H1 (cell line): ENCODE measurements around the gene BCAS3. TPM values are rescaled to one million over a fixed set of nuclear protein-coding genes. Genes with fewer than 3 reads are reported as not detected.

Experiments used
- SIX5 ChIP-seq: IDR thresholded peaks from 2 replicates; pipeline ENCODE4 v1.6.1; 2011; ENCODE audit warnings: mild to moderate bottlenecking, low read depth, low read length
- SUZ12 ChIP-seq: fragments of 200-600 bp; sonication (generic); IDR thresholded peaks from 2 replicates; pipeline ENCODE4 v1.6.1; 2012; ENCODE audit warnings: mild to moderate bottlenecking, inconsistent platforms, low read length, moderate library complexity, mixed read lengths
- polyA plus RNA-seq, 7 experiments: library from polyadenylated mRNA; depleted of rRNA in 3 of 7; stranded (reverse) in 5 of 7; unstranded in 2 of 7; fragments of >200 nt in 5 of 7; fragments of 200-250 nt in 2 of 7; gene quantifications; 1 replicate in 5 of 7; 2 replicates in 1 of 7; 4 replicates in 1 of 7; pipeline versions ENCODE4 v1.2.1 to v1.2.3, GENCODE V29; 2011 to 2013; ENCODE audit warnings: missing spikeins in 2 of 7, mixed read lengths in 2 of 7
- total RNA-seq: library from RNA; stranded (reverse); fragmentation: NEBNext Ultra II Directional; extraction: Animal tissue kit (Norgen Biotek cat#: 25700); gene quantifications from 2 replicates; pipeline ENCODE4 v1.2.1, GENCODE V29; 2021
- TF ChIP-seq, protein P1 (sequence below): fragments of 300-600 bp; sonication (generic); IDR thresholded peaks from 2 replicates; pipeline ENCODE4 v1.7.1; 2012; ENCODE audit warnings: low read length, moderate library complexity, mild to moderate bottlenecking, inconsistent platforms; ENCODE audit not compliant: insufficient replicate concordance

The BCAS3 gene
- total and polyA plus RNA-seq, 2 of the 8 experiments (the other 6 are each of a cell fraction or from before 2014, with no cell fraction given): 9.9 to 13.3 TPM

DNA sequence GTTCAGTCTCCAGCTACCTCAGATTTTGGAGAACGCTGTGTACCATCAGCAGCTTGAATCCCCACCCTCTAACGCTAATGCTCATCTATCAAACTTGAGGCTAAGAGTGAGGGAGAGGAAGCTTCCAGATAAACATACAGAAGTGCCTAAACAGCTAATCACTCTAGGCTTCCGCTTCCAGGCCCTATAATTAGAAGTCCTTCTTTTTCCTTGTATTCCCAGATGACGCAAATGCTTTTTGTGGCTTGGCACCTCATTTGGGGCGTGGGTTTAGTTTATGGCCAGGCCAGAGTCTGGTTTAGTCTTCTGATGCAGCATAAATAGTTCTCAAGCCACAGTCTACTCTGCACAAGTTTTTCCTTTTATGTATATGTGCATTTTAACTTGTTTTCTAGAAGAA is 263.4 kb downstream of the BCAS3 start (continued):
- TF ChIP-seq, protein P1, sequence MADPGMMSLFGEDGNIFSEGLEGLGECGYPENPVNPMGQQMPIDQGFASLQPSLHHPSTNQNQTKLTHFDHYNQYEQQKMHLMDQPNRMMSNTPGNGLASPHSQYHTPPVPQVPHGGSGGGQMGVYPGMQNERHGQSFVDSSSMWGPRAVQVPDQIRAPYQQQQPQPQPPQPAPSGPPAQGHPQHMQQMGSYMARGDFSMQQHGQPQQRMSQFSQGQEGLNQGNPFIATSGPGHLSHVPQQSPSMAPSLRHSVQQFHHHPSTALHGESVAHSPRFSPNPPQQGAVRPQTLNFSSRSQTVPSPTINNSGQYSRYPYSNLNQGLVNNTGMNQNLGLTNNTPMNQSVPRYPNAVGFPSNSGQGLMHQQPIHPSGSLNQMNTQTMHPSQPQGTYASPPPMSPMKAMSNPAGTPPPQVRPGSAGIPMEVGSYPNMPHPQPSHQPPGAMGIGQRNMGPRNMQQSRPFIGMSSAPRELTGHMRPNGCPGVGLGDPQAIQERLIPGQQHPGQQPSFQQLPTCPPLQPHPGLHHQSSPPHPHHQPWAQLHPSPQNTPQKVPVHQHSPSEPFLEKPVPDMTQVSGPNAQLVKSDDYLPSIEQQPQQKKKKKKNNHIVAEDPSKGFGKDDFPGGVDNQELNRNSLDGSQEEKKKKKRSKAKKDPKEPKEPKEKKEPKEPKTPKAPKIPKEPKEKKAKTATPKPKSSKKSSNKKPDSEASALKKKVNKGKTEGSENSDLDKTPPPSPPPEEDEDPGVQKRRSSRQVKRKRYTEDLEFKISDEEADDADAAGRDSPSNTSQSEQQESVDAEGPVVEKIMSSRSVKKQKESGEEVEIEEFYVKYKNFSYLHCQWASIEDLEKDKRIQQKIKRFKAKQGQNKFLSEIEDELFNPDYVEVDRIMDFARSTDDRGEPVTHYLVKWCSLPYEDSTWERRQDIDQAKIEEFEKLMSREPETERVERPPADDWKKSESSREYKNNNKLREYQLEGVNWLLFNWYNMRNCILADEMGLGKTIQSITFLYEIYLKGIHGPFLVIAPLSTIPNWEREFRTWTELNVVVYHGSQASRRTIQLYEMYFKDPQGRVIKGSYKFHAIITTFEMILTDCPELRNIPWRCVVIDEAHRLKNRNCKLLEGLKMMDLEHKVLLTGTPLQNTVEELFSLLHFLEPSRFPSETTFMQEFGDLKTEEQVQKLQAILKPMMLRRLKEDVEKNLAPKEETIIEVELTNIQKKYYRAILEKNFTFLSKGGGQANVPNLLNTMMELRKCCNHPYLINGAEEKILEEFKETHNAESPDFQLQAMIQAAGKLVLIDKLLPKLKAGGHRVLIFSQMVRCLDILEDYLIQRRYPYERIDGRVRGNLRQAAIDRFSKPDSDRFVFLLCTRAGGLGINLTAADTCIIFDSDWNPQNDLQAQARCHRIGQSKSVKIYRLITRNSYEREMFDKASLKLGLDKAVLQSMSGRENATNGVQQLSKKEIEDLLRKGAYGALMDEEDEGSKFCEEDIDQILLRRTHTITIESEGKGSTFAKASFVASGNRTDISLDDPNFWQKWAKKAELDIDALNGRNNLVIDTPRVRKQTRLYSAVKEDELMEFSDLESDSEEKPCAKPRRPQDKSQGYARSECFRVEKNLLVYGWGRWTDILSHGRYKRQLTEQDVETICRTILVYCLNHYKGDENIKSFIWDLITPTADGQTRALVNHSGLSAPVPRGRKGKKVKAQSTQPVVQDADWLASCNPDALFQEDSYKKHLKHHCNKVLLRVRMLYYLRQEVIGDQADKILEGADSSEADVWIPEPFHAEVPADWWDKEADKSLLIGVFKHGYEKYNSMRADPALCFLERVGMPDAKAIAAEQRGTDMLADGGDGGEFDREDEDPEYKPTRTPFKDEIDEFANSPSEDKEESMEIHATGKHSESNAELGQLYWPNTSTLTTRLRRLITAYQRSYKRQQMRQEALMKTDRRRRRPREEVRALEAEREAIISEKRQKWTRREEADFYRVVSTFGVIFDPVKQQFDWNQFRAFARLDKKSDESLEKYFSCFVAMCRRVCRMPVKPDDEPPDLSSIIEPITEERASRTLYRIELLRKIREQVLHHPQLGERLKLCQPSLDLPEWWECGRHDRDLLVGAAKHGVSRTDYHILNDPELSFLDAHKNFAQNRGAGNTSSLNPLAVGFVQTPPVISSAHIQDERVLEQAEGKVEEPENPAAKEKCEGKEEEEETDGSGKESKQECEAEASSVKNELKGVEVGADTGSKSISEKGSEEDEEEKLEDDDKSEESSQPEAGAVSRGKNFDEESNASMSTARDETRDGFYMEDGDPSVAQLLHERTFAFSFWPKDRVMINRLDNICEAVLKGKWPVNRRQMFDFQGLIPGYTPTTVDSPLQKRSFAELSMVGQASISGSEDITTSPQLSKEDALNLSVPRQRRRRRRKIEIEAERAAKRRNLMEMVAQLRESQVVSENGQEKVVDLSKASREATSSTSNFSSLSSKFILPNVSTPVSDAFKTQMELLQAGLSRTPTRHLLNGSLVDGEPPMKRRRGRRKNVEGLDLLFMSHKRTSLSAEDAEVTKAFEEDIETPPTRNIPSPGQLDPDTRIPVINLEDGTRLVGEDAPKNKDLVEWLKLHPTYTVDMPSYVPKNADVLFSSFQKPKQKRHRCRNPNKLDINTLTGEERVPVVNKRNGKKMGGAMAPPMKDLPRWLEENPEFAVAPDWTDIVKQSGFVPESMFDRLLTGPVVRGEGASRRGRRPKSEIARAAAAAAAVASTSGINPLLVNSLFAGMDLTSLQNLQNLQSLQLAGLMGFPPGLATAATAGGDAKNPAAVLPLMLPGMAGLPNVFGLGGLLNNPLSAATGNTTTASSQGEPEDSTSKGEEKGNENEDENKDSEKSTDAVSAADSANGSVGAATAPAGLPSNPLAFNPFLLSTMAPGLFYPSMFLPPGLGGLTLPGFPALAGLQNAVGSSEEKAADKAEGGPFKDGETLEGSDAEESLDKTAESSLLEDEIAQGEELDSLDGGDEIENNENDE: no peak
- TF ChIP-seq SUZ12 (no peak), SIX5 (no peak)
- TF ChIP-seq, all 59 proteins: peak for 0
